HG03108 (cell line): ENCODE data around the gene FADS6.
"Not testable (repeated sequence)": the region's sequence is repeated elsewhere in the genome, so short reads cannot be mapped to it uniquely, and the experiment has no call there.

Experiments used
- ATAC-seq: cut with Tn5 transposase; IDR thresholded peaks from one replicate; pipeline ENCODE4 v1.9.1; 2021; ENCODE audit warnings: moderate library complexity; ENCODE audit not compliant: unreplicated experiment

FADS6 gene

GRCh38 chr17:74921026-74921681 lies 27.7 kb upstream of the FADS6 start:
- no peak for ATAC-seq

- no peak for ATAC-seq
These were observed 27.2 kb upstream of the FADS6 start for GRCh38 chr17:74920642-74921025.

- no peak for ATAC-seq
These were observed 26.8 kb upstream of the FADS6 start for GRCh38 chr17:74920306-74920620.

- no peak for ATAC-seq
These were observed 26.2 kb upstream of the FADS6 start for GRCh38 chr17:74919440-74920305.

- ATAC-seq, result no peak
These were observed 25.5 kb upstream of the FADS6 start for GRCh38 chr17:74918906-74919305.

- no peak for ATAC-seq
These were observed 24.0 kb upstream of the FADS6 start for GRCh38 chr17:74917430-74917829.

GRCh38 chr17:74916851-74917199 lies 23.4 kb upstream of the FADS6 start:
- no peak for ATAC-seq

GRCh38 chr17:74916136-74916850 lies 22.9 kb upstream of the FADS6 start:
- ATAC-seq, result no peak

GRCh38 chr17:74911423-74911822 lies 18.0 kb upstream of the FADS6 start:
- ATAC-seq, result not testable (repeated sequence)

GRCh38 chr17:74909097-74909496 lies 15.7 kb upstream of the FADS6 start:
- not testable (repeated sequence) for ATAC-seq

- no peak for ATAC-seq
These were observed 13.6 kb upstream of the FADS6 start for GRCh38 chr17:74907012-74907411.

- not testable (repeated sequence) for ATAC-seq
These were observed 12.9 kb upstream of the FADS6 start for GRCh38 chr17:74906214-74906793.

GRCh38 chr17:74904687-74905409 lies 11.4 kb upstream of the FADS6 start:
- no peak for ATAC-seq

- no peak for ATAC-seq
These were observed 10.2 kb upstream of the FADS6 start for GRCh38 chr17:74903671-74904070.

- no peak for ATAC-seq
These were observed 9.6 kb upstream of the FADS6 start for GRCh38 chr17:74903034-74903433.

GRCh38 chr17:74901353-74902135 lies 8.1 kb upstream of the FADS6 start:
- ATAC-seq, result no peak

- ATAC-seq, result no peak
These were observed 6.8 kb upstream of the FADS6 start for GRCh38 chr17:74900208-74900607.

GRCh38 chr17:74898376-74898946 lies 5.0 kb upstream of the FADS6 start:
- no peak for ATAC-seq

GRCh38 chr17:74893936-74894671 lies 671 bp upstream of the FADS6 start:
- no peak for ATAC-seq
